Panc1 (cell line): ENCODE data around the gene AHNAK. TPM values are rescaled to one million over a fixed set of nuclear protein-coding genes. Genes with fewer than 3 reads are reported as not detected.
A peak's percentile ranks its signal among the peaks of the same experiment; 100 is the strongest.

Experiments used
- ATAC-seq: fragments of 200-7000 bp; cut with Tn5 transposase; 2 replicates; pipeline ENCODE4 v1.9.1; 2020; ENCODE audit warnings: mild to moderate bottlenecking, moderate library complexity
- BruUV-seq: library from RNA; stranded (reverse); fragments of 400-500 nt; replicated peaks from 2 replicates; lab custom pipeline; 2021; lab: Mats Ljungman, UMichigan
- CTCF ChIA-PET: fragments of 300-600 bp; sonication (Branson Sonifier 250); formaldehyde crosslinking; loops from one replicate; lab custom pipeline; 2022; ENCODE audit warnings: antibody characterized with exemption; lab: Charles Lee
- POLR2A ChIA-PET: fragments of 300-600 bp; sonication (Branson Sonifier 250); formaldehyde crosslinking; loops from one replicate; lab custom pipeline; 2022; ENCODE audit warnings: antibody characterized with exemption; lab: Charles Lee
- DNase-seq: peaks from one replicate; pipeline ENCODE4 v3.0.0-alpha.2; 2010; ENCODE audit warnings: low read depth, low spot score
- H3K27ac ChIP-seq: 2 replicates; pipeline ENCODE4 v1.5.1; 2011; ENCODE audit warnings: mild to moderate bottlenecking, low read length, inconsistent platforms
- H3K27me3 ChIP-seq: fragments of 200-500 bp; sonication (Bioruptor generic); 2 replicates; pipeline ENCODE4 v1.6.0; 2014; ENCODE audit warnings: low read length, inconsistent platforms; ENCODE audit not compliant: control insufficient read depth, insufficient read depth
- H3K36me3 ChIP-seq: fragments of 200-500 bp; sonication (Bioruptor generic); 2 replicates; pipeline ENCODE4 v1.5.1; 2014; ENCODE audit warnings: inconsistent platforms, mild to moderate bottlenecking, low read length, moderate library complexity; ENCODE audit not compliant: control insufficient read depth, insufficient read depth
- H3K4me1 ChIP-seq: 2 replicates; pipeline ENCODE4 v1.5.1; 2011; ENCODE audit warnings: inconsistent platforms, mild to moderate bottlenecking, low read length, moderate library complexity; ENCODE audit not compliant: control insufficient read depth, insufficient read depth
- H3K4me3 ChIP-seq, 2 experiments: 2 replicates each; pipeline ENCODE4 v1.5.1; 2011 to 2012; ENCODE audit warnings: low read depth in 2 of 2, low read length in 2 of 2, mild to moderate bottlenecking in 2 of 2, inconsistent platforms in 1 of 2, moderate library complexity in 1 of 2
- H3K9me3 ChIP-seq: fragments of 200-500 bp; sonication (Bioruptor generic); 2 replicates; pipeline ENCODE4 v1.5.1; 2014; ENCODE audit warnings: low read depth, mild to moderate bottlenecking, inconsistent platforms, low read length, moderate library complexity; ENCODE audit not compliant: control insufficient read depth, insufficient read depth
- CTCF ChIP-seq: fragments of 450-650 bp; IDR thresholded peaks from 2 replicates; pipeline ENCODE4 v1.5.1; 2017; ENCODE audit warnings: mild to moderate bottlenecking
- POLR2AphosphoS5 ChIP-seq: IDR thresholded peaks from 2 replicates; pipeline ENCODE4 v1.6.1; 2012; ENCODE audit warnings: mild to moderate bottlenecking, low read depth, low read length, moderate library complexity
- REST ChIP-seq, 2 experiments: IDR thresholded peaks; 2 replicates each; pipeline ENCODE4 v1.6.1; 2011 to 2012; ENCODE audit warnings: low read depth in 2 of 2, control low read depth in 1 of 2, low read length in 1 of 2, mild to moderate bottlenecking in 1 of 2, moderate library complexity in 1 of 2; ENCODE audit not compliant: insufficient read depth in 1 of 2
- SIN3A ChIP-seq: IDR thresholded peaks from 2 replicates; pipeline ENCODE4 v1.6.1; 2012; ENCODE audit warnings: low read depth, mild to moderate bottlenecking, low read length, moderate library complexity, borderline replicate concordance; ENCODE audit not compliant: insufficient read depth
- TCF7L2 ChIP-seq: IDR thresholded peaks from 2 replicates; pipeline ENCODE4 v1.6.1; 2011; ENCODE audit warnings: mild to moderate bottlenecking, low read depth, low read length, inconsistent platforms
- in situ Hi-C: cut with HindIII; loops from 2 replicates; pipeline ENCODE4 v1.10.0; 2016; ENCODE audit warnings: low sequenced_read_pairs, low pct_unique_long_range_greater_than_20kb
- intact Hi-C: fragments of 100-400 bp; cut with micrococcal nuclease; formaldehyde crosslinking; loops from one replicate; pipeline ENCODE4 v1.10.0; 2022; ENCODE audit not compliant: unreplicated experiment
- total RNA-seq: library from RNA; stranded (reverse); gene quantifications from one replicate; pipeline ENCODE4 v1.2.1, GENCODE V29; 2021; ENCODE audit not compliant: unreplicated experiment

AHNAK gene
- total RNA-seq, 1 experiment from 2014 or later = 844 TPM

DNA sequence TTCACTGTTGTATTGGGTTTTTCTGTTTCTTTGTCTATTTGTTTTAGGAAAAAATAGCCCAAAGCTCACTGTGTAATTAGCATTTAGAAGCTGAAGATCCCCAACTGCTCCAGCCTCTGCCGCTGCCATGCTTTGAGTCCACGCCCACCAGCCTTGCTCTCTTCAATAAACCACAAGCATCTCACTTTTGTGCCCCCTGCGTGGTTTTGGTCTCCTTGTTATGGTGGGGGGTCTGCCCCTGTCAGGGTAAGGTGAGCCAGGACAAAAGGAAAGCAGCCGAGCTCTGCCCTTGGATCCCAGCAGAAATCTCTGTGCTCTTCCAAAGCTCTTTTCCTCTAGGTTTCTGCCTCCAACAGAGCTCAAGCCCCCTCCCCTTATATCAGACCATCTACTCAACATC is 123.6 kb downstream of the AHNAK start:
- peak overlapping the region; percentile 98 for H3K27ac ChIP-seq
- no peaks in the 10 kb centered on the region for H3K27me3 ChIP-seq
- peaks cover 41% of the 10 kb centered on the region for H3K4me1 ChIP-seq
- no peaks in the 10 kb centered on the region for H3K9me3 ChIP-seq
- no peaks in the 10 kb centered on the region for H3K36me3 ChIP-seq
- in situ Hi-C loops = no loop called here
- no peak overlapping the region for H3K4me3 ChIP-seq
- no TSS peak for BruUV-seq
- ChIA-PET POLR2A (no interaction called here), CTCF (interaction anchor here (0.7 to 3.2 kb wide), 2 partner anchors 11 to 28 kb away, joined by 6 to 25 read pairs; no protein-coding TSS in a partner anchor)
- intact Hi-C loops = loop anchor here (5.0 kb wide), 1 partner anchor 119 kb away; no protein-coding TSS in a partner anchor
- TF ChIP-seq SIN3A (no peak), REST (IDR thresholded peaks at IDR 0.05; ENCODE audit: insufficient read depth in 1 of 2, low read depth in 2 of 2, low read length in 1 of 2) (no peak), TCF7L2 (no peak), POLR2AphosphoS5 (no peak), CTCF (no peak)
- ATAC-seq (no peak), DNase-seq (no peak)

DNA sequence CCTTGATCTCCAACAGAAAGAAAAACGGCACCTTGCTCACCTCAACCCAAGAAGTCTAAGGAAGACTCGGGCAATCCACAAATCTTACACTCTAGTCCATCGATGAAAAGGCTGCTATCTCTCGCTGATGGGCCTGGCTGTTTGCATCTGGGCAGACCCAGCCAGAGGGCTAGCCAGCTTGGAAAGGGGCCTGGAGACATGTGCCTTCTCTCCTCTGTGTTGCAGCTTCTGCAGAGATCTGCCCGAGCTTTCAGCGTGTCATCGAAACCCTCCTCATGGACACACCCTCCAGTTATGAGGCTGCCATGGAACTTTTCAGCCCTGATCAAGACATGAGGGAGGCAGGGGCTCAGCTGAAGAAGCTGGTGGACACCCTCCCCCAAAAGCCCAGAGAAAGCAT is 124.6 kb downstream of the AHNAK start:
- ChIA-PET POLR2A (no interaction called here), CTCF (interaction anchor here (3.2 kb wide), 1 partner anchor 27 kb away, joined by 25 read pairs; no protein-coding TSS in a partner anchor)
- Histone ChIP-seq H3K4me1 (peaks cover 35% of the 10 kb centered on the region), H3K4me3 (no peak overlapping the region), H3K27me3 (no peaks in the 10 kb centered on the region), H3K9me3 (no peaks in the 10 kb centered on the region), H3K27ac (peak overlapping the region; percentile 98), H3K36me3 (no peaks in the 10 kb centered on the region)
- no peak for DNase-seq
- BruUV-seq = no TSS peak
- in situ Hi-C loops (no loop called here), intact Hi-C loops (loop anchor here (5.0 kb wide), 1 partner anchor 120 kb away; no protein-coding TSS in a partner anchor)
- TF ChIP-seq CTCF (no peak), SIN3A (no peak), POLR2AphosphoS5 (no peak), TCF7L2 (no peak), REST (IDR thresholded peaks at IDR 0.05; ENCODE audit: insufficient read depth in 1 of 2, low read depth in 2 of 2, low read length in 1 of 2) (no peak)
- no peak for ATAC-seq
